HCT116 (cell line): ENCODE results near the gene SCARB1. TPM values are rescaled to one million over a fixed set of nuclear protein-coding genes. Genes with fewer than 3 reads are reported as not detected.

Experiments
- ATAC-seq: fragments of 200-7000 bp; cut with Tn5 transposase; 2 replicates; pipeline ENCODE4 v1.9.1; 2020; ENCODE audit warnings: mild to moderate bottlenecking, moderate library complexity
- BruUV-seq: library from RNA; stranded (reverse); fragments of 400-500 nt; replicated peaks from 2 replicates; lab custom pipeline; 2021; lab: Mats Ljungman, UMichigan
- CTCF ChIA-PET: fragments of 300-600 bp; sonication (Branson Sonifier 250); formaldehyde crosslinking; loops from one replicate; lab custom pipeline; 2021; ENCODE audit warnings: antibody characterized with exemption; lab: Charles Lee
- POLR2A ChIA-PET: fragments of 300-600, 350-600 bp; sonication (Branson Sonifier 250); formaldehyde crosslinking; loops from one replicate; lab custom pipeline; 2021; ENCODE audit warnings: antibody characterized with exemption; lab: Charles Lee
- RAD21 ChIA-PET, 2 experiments: fragments of 300-600 bp; sonication (Branson Sonifier 250); formaldehyde crosslinking; loops; one replicate each; lab custom pipeline; 2023; ENCODE audit warnings: low total read pairs in 2 of 2; ENCODE audit not compliant: uncharacterized antibody in 2 of 2, unreplicated experiment in 2 of 2, low non-redundant PET in 1 of 2; lab: Charles Lee
- DNase-seq: peaks from one replicate; pipeline ENCODE4 v3.0.0-alpha.2; 2010; ENCODE audit warnings: low read depth, low spot score
- H2AFZ ChIP-seq: fragments of 200-600 bp; shearing (Covaris generic), sonication (generic); 2 replicates; pipeline ENCODE4 v1.6.1; 2017; ENCODE audit warnings: low read depth, mixed run types, mixed read lengths, antibody characterized with exemption, low read length; ENCODE audit not compliant: poor library complexity, severe bottlenecking
- H3K27ac ChIP-seq: 2 replicates; pipeline ENCODE4 v1.5.1; 2012; ENCODE audit warnings: low read depth, low read length
- H3K27me3 ChIP-seq: fragments of 200-600 bp; sonication (generic); 2 replicates; pipeline ENCODE4 v1.6.1; 2016; ENCODE audit warnings: mixed run types, low read length, mixed read lengths; ENCODE audit not compliant: insufficient read depth
- H3K36me3 ChIP-seq, 2 experiments: fragments of 200-500 bp in 1 of 2; fragments of 200-600 bp in 1 of 2; sonication (Bioruptor generic) in 1 of 2; sonication (generic) in 1 of 2; 2 replicates each; pipeline versions ENCODE4 v1.5.1 to v1.6.1; 2014 to 2016; ENCODE audit warnings: low read length in 2 of 2, inconsistent platforms in 1 of 2, mixed read lengths in 1 of 2, mixed run types in 1 of 2; ENCODE audit not compliant: insufficient read depth in 2 of 2, control insufficient read depth in 1 of 2
- H3K4me1 ChIP-seq, 2 experiments: fragments of 200-600 bp in 1 of 2; sonication (generic) in 1 of 2; 2 replicates each; pipeline versions ENCODE4 v1.5.1 to v1.6.1; 2012 to 2017; ENCODE audit warnings: low read length in 2 of 2, inconsistent platforms in 1 of 2, mild to moderate bottlenecking in 1 of 2, mixed read lengths in 1 of 2, mixed run types in 1 of 2, moderate library complexity in 1 of 2; ENCODE audit not compliant: insufficient read depth in 2 of 2, control insufficient read depth in 1 of 2
- H3K4me2 ChIP-seq: fragments of 200-600 bp; sonication (generic); 2 replicates; pipeline ENCODE4 v1.6.1; 2017; ENCODE audit warnings: mixed run types, low read length, mixed read lengths
- H3K4me3 ChIP-seq, 2 experiments: fragments of 200-600 bp in 1 of 2; sonication (generic) in 1 of 2; replicated peaks in 1 of 2; 2 replicates each; pipeline ENCODE4 v1.5.1; 2011 to 2016; ENCODE audit warnings: low read length in 2 of 2, control low read depth in 1 of 2, low read depth in 1 of 2, mild to moderate bottlenecking in 1 of 2, mixed read lengths in 1 of 2, mixed run types in 1 of 2
- H3K79me2 ChIP-seq: fragments of 200-600 bp; sonication (generic); 2 replicates; pipeline ENCODE4 v1.6.1; 2017; ENCODE audit warnings: mild to moderate bottlenecking, mixed run types, low read length, moderate library complexity, mixed read lengths; ENCODE audit not compliant: insufficient read depth
- H3K9ac ChIP-seq: fragments of 200-600 bp; sonication (generic); 2 replicates; pipeline ENCODE4 v1.6.1; 2016; ENCODE audit warnings: low read length, mixed read lengths
- H3K9me2 ChIP-seq: fragments of 200-600 bp; sonication (generic), shearing (Covaris generic); 2 replicates; pipeline ENCODE4 v1.6.1; 2017; ENCODE audit warnings: mixed run types, mild to moderate bottlenecking, moderate library complexity; ENCODE audit not compliant: insufficient read depth
- H3K9me3 ChIP-seq, 2 experiments: fragments of 200-500 bp in 1 of 2; fragments of 200-600 bp in 1 of 2; sonication (Bioruptor generic) in 1 of 2; sonication (generic) in 1 of 2; 2 replicates each; pipeline ENCODE4 v1.6.1; 2014 to 2017; ENCODE audit warnings: low read length in 2 of 2, mixed read lengths in 2 of 2, inconsistent platforms in 1 of 2, low read depth in 1 of 2, mild to moderate bottlenecking in 1 of 2, mixed run types in 1 of 2, moderate library complexity in 1 of 2; ENCODE audit not compliant: control insufficient read depth in 1 of 2, insufficient read depth in 1 of 2
- H4K20me1 ChIP-seq: fragments of 200-600 bp; sonication (generic), shearing (Covaris generic); 2 replicates; pipeline ENCODE4 v1.6.1; 2017; ENCODE audit warnings: mixed run types, mild to moderate bottlenecking, moderate library complexity; ENCODE audit not compliant: insufficient read depth
- CBX3 ChIP-seq: IDR thresholded peaks from 2 replicates; pipeline ENCODE4 v1.6.1; 2012; ENCODE audit warnings: low read depth
- CEBPB ChIP-seq: IDR thresholded peaks from 2 replicates; pipeline ENCODE4 v1.6.1; 2012; ENCODE audit warnings: low read depth
- ELF1 ChIP-seq: IDR thresholded peaks from 2 replicates; pipeline ENCODE4 v1.6.1; 2012; ENCODE audit warnings: low read depth, borderline replicate concordance
- EZH2 ChIP-seq: fragments of 200-600 bp; sonication (generic); IDR thresholded peaks from 2 replicates; pipeline ENCODE4 v1.6.1; 2017; ENCODE audit warnings: antibody characterized with exemption, mixed run types
- EZH2phosphoT487 ChIP-seq: fragments of 200-600 bp; IDR thresholded peaks from 2 replicates; pipeline ENCODE4 v1.6.1; 2018; ENCODE audit warnings: antibody characterized with exemption, borderline replicate concordance
- FOSL1 ChIP-seq: IDR thresholded peaks from 2 replicates; pipeline ENCODE4 v1.6.1; 2012; ENCODE audit warnings: low read depth
- JUND ChIP-seq: IDR thresholded peaks from 2 replicates; pipeline ENCODE4 v1.6.1; 2012
- RAD21 ChIP-seq: IDR thresholded peaks from 2 replicates; pipeline ENCODE4 v1.6.1; 2012; ENCODE audit warnings: low read depth, mild to moderate bottlenecking
- SIN3A ChIP-seq: IDR thresholded peaks from 2 replicates; pipeline ENCODE4 v1.6.1; 2012; ENCODE audit warnings: low read depth
- SP1 ChIP-seq: IDR thresholded peaks from 2 replicates; pipeline ENCODE4 v1.6.1; 2012; ENCODE audit warnings: low read depth
- SRF ChIP-seq: IDR thresholded peaks from 2 replicates; pipeline ENCODE4 v1.6.1; 2012; ENCODE audit warnings: low read depth
- TCF7L2 ChIP-seq: IDR thresholded peaks from 2 replicates; pipeline ENCODE4 v1.7.0; 2011; ENCODE audit warnings: borderline replicate concordance, inconsistent platforms; ENCODE audit not compliant: insufficient read depth, insufficient read length; ENCODE audit errors: extremely low read depth
- YY1 ChIP-seq: IDR thresholded peaks from 2 replicates; pipeline ENCODE4 v1.6.1; 2011; ENCODE audit warnings: low read length, low read depth, moderate library complexity, mild to moderate bottlenecking; ENCODE audit not compliant: insufficient replicate concordance; ENCODE audit errors: extremely low read depth
- ZFX ChIP-seq: fragments of 450-650 bp; IDR thresholded peaks from 2 replicates; pipeline ENCODE4 v1.6.1; 2017
- ZNF274 ChIP-seq: fragments of 200-500 bp; sonication (Bioruptor generic); IDR thresholded peaks from 2 replicates; pipeline ENCODE4 v1.6.1; 2014; ENCODE audit warnings: mild to moderate bottlenecking, low read depth, low read length, inconsistent platforms
- intact Hi-C: fragments of 100-400 bp; cut with micrococcal nuclease; formaldehyde crosslinking; loops from 2 replicates; pipeline ENCODE4 v1.10.0; 2022
- total RNA-seq: library from RNA; stranded (reverse); gene quantifications from one replicate; pipeline ENCODE4 v1.2.1, GENCODE V29; 2021; ENCODE audit not compliant: unreplicated experiment
- TF ChIP-seq, protein P1 (sequence below): IDR thresholded peaks from 2 replicates; pipeline ENCODE4 v1.6.1; 2012; ENCODE audit warnings: low read depth
- TF ChIP-seq, protein P2 (sequence below): IDR thresholded peaks from 2 replicates; pipeline ENCODE4 v1.6.1; 2012
- TF ChIP-seq, protein P3 (sequence below), 3 experiments: fragments of 200-600 bp in 1 of 3; sonication (generic) in 1 of 3; IDR thresholded peaks in 2 of 3; conservative IDR thresholded peaks in 1 of 3; 2 replicates each; pipeline ENCODE4 v1.5.1; 2012 to 2017; ENCODE audit warnings: low read depth in 2 of 3, low read length in 2 of 3, antibody characterized with exemption in 1 of 3, borderline replicate concordance in 1 of 3, control low read depth in 1 of 3, mild to moderate bottlenecking in 1 of 3, mixed read lengths in 1 of 3, mixed run types in 1 of 3, moderate library complexity in 1 of 3; ENCODE audit not compliant: insufficient read depth in 1 of 3
- TF ChIP-seq, protein P4 (sequence below): IDR thresholded peaks from 2 replicates; pipeline ENCODE4 v1.6.1; 2011; ENCODE audit warnings: mild to moderate bottlenecking, low read length, moderate library complexity; ENCODE audit not compliant: insufficient replicate concordance; ENCODE audit errors: extremely low read depth

Gene SCARB1
- total RNA-seq, 1 experiment from 2014 or later: 95.5 TPM

DNA sequence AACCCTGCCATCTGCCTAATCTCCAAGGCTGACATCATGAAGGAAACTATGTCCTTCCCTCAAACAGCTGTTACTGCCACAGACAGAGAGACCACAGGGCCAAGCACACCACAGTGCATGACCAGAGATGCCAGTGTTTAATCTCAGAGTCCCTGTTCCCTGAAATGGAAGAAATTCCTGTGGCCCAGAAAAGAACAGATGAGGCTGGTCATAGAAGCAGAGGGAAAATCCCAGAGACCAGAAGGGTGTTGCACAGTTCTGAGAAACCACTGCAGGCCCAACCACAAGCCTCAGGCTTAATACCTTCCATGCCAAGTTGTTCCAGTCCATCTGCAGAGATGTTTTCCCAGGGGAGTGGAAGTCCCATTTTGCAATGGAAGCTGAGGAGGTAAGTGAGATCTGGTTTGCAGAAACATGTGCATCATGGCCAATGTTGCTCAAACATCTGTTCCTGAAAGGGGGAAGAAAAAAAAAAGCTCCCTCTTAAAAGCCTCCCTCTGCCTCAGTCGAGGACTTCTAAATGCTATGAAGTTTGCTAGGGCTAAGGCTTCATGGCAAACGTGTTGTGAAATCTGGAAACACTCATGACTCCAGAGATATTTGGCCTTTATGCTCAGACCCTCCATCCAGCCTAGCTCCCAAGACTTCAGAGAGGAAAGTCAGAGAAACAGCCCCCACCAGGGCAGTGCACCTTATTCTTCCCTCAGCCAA, 98.6 kb downstream of the SCARB1 start:
- intact Hi-C loops: loop anchor here (5.0 kb wide), 1 partner anchor 198 kb away; the partner anchor contains the start of gene NCOR2
- no TSS peak for BruUV-seq
- Histone ChIP-seq H3K4me1 (no peaks in the 10 kb centered on the region), H3K9ac (no peak overlapping the region), H3K27me3 (no peaks in the 10 kb centered on the region), H3K79me2 (no peaks in the 10 kb centered on the region), H3K36me3 (no peaks in the 10 kb centered on the region), H2AFZ (no peak overlapping the region), H3K27ac (no peak overlapping the region), H3K4me2 (no peak overlapping the region), H3K4me3 (no peak overlapping the region), H3K9me2 (no peaks in the 10 kb centered on the region), H3K9me3 (peaks cover 13 to 29% of the 10 kb centered on the region in 2 experiments; a peak in 2 of 4 replicates), H4K20me1 (no peaks in the 10 kb centered on the region)
- DNase-seq: no peak
- POLR2A ChIA-PET: no interaction called here
- RAD21 ChIA-PET: interaction anchor here in 1 of 2 experiments (1.1 kb wide), 1 partner anchor 24 kb away, joined by 4 read pairs; no protein-coding TSS in a partner anchor
- CTCF ChIA-PET: interaction anchor here (1.0 to 1.1 kb wide), 2 partner anchors 246 to 733 kb away, joined by 4 read pairs; no protein-coding TSS in a partner anchor
- no peak for ATAC-seq
- no peak for TF ChIP-seq SIN3A
- TF ChIP-seq, protein P1, sequence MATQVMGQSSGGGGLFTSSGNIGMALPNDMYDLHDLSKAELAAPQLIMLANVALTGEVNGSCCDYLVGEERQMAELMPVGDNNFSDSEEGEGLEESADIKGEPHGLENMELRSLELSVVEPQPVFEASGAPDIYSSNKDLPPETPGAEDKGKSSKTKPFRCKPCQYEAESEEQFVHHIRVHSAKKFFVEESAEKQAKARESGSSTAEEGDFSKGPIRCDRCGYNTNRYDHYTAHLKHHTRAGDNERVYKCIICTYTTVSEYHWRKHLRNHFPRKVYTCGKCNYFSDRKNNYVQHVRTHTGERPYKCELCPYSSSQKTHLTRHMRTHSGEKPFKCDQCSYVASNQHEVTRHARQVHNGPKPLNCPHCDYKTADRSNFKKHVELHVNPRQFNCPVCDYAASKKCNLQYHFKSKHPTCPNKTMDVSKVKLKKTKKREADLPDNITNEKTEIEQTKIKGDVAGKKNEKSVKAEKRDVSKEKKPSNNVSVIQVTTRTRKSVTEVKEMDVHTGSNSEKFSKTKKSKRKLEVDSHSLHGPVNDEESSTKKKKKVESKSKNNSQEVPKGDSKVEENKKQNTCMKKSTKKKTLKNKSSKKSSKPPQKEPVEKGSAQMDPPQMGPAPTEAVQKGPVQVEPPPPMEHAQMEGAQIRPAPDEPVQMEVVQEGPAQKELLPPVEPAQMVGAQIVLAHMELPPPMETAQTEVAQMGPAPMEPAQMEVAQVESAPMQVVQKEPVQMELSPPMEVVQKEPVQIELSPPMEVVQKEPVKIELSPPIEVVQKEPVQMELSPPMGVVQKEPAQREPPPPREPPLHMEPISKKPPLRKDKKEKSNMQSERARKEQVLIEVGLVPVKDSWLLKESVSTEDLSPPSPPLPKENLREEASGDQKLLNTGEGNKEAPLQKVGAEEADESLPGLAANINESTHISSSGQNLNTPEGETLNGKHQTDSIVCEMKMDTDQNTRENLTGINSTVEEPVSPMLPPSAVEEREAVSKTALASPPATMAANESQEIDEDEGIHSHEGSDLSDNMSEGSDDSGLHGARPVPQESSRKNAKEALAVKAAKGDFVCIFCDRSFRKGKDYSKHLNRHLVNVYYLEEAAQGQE: no peak
- TF ChIP-seq FOSL1: no peak
- TF ChIP-seq YY1: no peak
- no peak for TF ChIP-seq CBX3
- TF ChIP-seq, protein P2, sequence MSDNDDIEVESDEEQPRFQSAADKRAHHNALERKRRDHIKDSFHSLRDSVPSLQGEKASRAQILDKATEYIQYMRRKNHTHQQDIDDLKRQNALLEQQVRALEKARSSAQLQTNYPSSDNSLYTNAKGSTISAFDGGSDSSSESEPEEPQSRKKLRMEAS: no peak
- TF ChIP-seq CEBPB: no peak
- TF ChIP-seq SRF: no peak
- TF ChIP-seq, protein P3, sequence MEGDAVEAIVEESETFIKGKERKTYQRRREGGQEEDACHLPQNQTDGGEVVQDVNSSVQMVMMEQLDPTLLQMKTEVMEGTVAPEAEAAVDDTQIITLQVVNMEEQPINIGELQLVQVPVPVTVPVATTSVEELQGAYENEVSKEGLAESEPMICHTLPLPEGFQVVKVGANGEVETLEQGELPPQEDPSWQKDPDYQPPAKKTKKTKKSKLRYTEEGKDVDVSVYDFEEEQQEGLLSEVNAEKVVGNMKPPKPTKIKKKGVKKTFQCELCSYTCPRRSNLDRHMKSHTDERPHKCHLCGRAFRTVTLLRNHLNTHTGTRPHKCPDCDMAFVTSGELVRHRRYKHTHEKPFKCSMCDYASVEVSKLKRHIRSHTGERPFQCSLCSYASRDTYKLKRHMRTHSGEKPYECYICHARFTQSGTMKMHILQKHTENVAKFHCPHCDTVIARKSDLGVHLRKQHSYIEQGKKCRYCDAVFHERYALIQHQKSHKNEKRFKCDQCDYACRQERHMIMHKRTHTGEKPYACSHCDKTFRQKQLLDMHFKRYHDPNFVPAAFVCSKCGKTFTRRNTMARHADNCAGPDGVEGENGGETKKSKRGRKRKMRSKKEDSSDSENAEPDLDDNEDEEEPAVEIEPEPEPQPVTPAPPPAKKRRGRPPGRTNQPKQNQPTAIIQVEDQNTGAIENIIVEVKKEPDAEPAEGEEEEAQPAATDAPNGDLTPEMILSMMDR (IDR thresholded peaks at IDR 0.05 in 2 of 3, conservative IDR thresholded peaks at IDR 0.05 in 1 of 3; ENCODE audit: borderline replicate concordance in 1 of 3, insufficient read depth in 1 of 3, low read depth in 2 of 3, low read length in 2 of 3): no peak
- TF ChIP-seq JUND: no peak
- TF ChIP-seq ZFX: no peak
- TF ChIP-seq SP1: no peak
- no peak for TF ChIP-seq TCF7L2
- TF ChIP-seq, protein P4, sequence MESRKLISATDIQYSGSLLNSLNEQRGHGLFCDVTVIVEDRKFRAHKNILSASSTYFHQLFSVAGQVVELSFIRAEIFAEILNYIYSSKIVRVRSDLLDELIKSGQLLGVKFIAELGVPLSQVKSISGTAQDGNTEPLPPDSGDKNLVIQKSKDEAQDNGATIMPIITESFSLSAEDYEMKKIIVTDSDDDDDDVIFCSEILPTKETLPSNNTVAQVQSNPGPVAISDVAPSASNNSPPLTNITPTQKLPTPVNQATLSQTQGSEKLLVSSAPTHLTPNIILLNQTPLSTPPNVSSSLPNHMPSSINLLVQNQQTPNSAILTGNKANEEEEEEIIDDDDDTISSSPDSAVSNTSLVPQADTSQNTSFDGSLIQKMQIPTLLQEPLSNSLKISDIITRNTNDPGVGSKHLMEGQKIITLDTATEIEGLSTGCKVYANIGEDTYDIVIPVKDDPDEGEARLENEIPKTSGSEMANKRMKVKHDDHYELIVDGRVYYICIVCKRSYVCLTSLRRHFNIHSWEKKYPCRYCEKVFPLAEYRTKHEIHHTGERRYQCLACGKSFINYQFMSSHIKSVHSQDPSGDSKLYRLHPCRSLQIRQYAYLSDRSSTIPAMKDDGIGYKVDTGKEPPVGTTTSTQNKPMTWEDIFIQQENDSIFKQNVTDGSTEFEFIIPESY: no peak
- no peak for TF ChIP-seq ELF1
- no peak for TF ChIP-seq EZH2phosphoT487
- no peak for TF ChIP-seq ZNF274
- no peak for TF ChIP-seq RAD21
- no peak for TF ChIP-seq EZH2
